Uterus (tissue), 4 donors: ENCODE data around the gene TBC1D9. TPM values are rescaled to one million over a fixed set of nuclear protein-coding genes. Genes with fewer than 3 reads are reported as not detected.
A peak's percentile ranks its signal among the peaks of the same experiment; 100 is the strongest.
"Not testable (repeated sequence)": the region's sequence is repeated elsewhere in the genome, so short reads cannot be mapped to it uniquely, and the experiment has no call there.

Experiments used
- DNase-seq, 2 donors: peaks; one replicate each; pipeline ENCODE4 v3.0.0-alpha.2; 2019 to 2020
- H3K27ac ChIP-seq, 2 donors: fragments of 200-600 bp; sonication (generic); 1 replicate in 1 of 2; 2 replicates in 1 of 2; pipeline ENCODE4 v1.5.1; 2016 to 2018
- H3K27me3 ChIP-seq, 2 donors: fragments of 200-600 bp; sonication (generic); one replicate each; pipeline ENCODE4 v1.5.1; 2018 to 2019; ENCODE audit warnings: control low read depth in 1 of 2
- H3K36me3 ChIP-seq, 2 donors: fragments of 200-600 bp; sonication (generic); one replicate each; pipeline ENCODE4 v1.5.1; 2019; ENCODE audit warnings: control low read depth in 1 of 2
- H3K4me1 ChIP-seq, 2 donors: fragments of 200-600 bp; sonication (generic); one replicate each; pipeline ENCODE4 v1.5.1; 2018 to 2019; ENCODE audit warnings: control low read depth in 1 of 2
- H3K4me3 ChIP-seq, 2 donors: fragments of 200-600 bp; sonication (generic); 1 replicate in 1 of 2; 2 replicates in 1 of 2; pipeline ENCODE4 v1.5.1; 2018 to 2019; ENCODE audit warnings: mild to moderate bottlenecking in 1 of 2
- H3K9me3 ChIP-seq, 2 donors: fragments of 200-600 bp; sonication (generic); one replicate each; pipeline ENCODE4 v1.5.1; 2019; ENCODE audit warnings: control low read depth in 1 of 2
- POLR2A ChIP-seq, 2 donors: fragments of 450-650 bp; IDR thresholded peaks; one replicate each; pipeline ENCODE4 v1.6.1; 2016; ENCODE audit warnings: antibody characterized with exemption in 2 of 2, mild to moderate bottlenecking in 1 of 2, moderate library complexity in 1 of 2
- intact Hi-C: fragments of 100-400 bp; cut with DNase I; formaldehyde crosslinking; loops from one replicate; pipeline ENCODE4 v1.15.1; 2023; ENCODE audit warnings: low total_unique reads
- total RNA-seq, 4 donors: library from RNA; depleted of rRNA in 3 of 4; stranded (reverse); fragments of >200 nt in 3 of 4; gene quantifications; one replicate each; pipeline versions ENCODE4 v1.1.0 to v1.2.4, GENCODE V29; 2014 to 2023
- TF ChIP-seq, protein P1 (sequence below), 4 experiments: fragments of 200-600 bp in 2 of 4; fragments of 450-650 bp in 2 of 4; sonication (generic) in 2 of 4; IDR thresholded peaks; one replicate each; pipeline ENCODE4 v1.5.1; 2016 to 2019; ENCODE audit warnings: antibody characterized with exemption in 4 of 4, mild to moderate bottlenecking in 2 of 4, moderate library complexity in 1 of 4
- donor health status: DM: yes; HTN: yes; CAD: no.

TBC1D9 gene
- total RNA-seq, 4 donors from 2014 or later, result 3.8 to 48.8 (median 13.3) TPM

DNA sequence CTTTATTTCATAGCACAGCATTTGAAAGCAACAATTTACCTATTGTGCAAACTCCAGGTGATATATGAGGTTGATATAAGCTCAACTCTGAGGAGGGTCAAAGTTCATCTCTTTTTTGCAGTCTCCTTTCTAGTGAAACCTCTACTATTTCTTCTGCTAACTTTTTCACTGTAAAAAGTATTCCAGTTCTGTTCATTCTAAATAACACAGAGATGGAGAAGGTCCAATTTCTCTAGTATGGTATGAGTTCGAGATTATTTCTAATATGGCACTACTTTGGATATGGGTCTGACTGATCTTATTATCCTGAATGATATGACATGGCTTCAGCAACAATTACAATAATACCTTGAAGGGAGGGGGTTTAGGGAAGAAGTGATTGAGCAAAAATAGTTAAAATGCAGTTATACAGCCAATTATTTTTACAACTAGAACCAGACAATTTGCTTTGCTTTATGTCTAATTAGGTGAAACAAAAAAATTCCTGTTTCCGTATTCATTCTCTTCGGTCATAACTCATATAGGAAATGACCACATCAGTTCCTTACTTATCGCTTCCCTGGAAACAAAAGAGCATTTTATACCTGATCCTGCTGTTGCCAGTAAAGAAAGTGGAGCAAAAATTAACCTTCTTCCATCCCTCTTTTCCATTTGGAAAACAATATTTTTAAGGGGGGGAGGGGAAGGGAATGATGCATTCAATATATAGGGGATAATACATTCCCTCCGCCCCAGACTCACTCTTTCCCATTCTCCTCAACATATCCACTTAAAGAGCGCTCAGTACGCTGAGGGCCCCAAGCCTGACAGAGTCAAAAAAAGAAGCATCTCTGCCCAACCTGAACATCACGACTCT is 1.0 kb downstream of the TBC1D9 start:
- peak overlapping the region; percentile 83 to 87 for H3K4me3 ChIP-seq
- TF ChIP-seq, protein P1, sequence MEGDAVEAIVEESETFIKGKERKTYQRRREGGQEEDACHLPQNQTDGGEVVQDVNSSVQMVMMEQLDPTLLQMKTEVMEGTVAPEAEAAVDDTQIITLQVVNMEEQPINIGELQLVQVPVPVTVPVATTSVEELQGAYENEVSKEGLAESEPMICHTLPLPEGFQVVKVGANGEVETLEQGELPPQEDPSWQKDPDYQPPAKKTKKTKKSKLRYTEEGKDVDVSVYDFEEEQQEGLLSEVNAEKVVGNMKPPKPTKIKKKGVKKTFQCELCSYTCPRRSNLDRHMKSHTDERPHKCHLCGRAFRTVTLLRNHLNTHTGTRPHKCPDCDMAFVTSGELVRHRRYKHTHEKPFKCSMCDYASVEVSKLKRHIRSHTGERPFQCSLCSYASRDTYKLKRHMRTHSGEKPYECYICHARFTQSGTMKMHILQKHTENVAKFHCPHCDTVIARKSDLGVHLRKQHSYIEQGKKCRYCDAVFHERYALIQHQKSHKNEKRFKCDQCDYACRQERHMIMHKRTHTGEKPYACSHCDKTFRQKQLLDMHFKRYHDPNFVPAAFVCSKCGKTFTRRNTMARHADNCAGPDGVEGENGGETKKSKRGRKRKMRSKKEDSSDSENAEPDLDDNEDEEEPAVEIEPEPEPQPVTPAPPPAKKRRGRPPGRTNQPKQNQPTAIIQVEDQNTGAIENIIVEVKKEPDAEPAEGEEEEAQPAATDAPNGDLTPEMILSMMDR (IDR thresholded peaks at IDR 0.05), result no peak
- no peak for TF ChIP-seq POLR2A (IDR thresholded peaks at IDR 0.05)
- H3K9me3 ChIP-seq, result peaks cover 0 to 3% of the 10 kb centered on the region in 2 donors
- no peaks in the 10 kb centered on the region for H3K36me3 ChIP-seq
- no peaks in the 10 kb centered on the region for H3K4me1 ChIP-seq
- DNase-seq, result no peak
- peak overlapping the region; percentile 91 to 96 for H3K27ac ChIP-seq
- H3K27me3 ChIP-seq, result no peaks in the 10 kb centered on the region
- intact Hi-C loops, result no loop called here

DNA sequence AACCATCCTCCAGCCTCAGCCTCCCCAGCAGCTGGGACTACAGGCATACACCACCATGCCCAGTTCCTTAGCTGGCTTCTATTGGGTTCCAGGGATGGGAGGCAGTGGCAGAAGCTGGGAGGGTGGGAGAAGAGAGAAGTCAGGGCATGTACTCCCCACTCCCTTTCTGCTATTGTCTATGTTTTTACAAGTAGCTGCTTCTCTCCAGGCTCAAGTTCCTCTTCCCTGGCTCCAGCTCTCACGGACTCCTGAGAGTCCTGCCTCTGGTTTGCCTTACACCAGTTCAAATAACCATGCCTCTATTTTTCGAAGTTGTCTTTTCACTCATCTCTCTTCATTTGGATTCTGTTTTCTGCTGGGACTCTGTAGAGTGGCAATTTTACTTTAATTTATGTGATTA is 2.9 kb downstream of the TBC1D9 start:
- no peak overlapping the region for H3K27ac ChIP-seq
- no peaks in the 10 kb centered on the region for H3K36me3 ChIP-seq
- no peaks in the 10 kb centered on the region for H3K27me3 ChIP-seq
- no peak overlapping the region for H3K4me3 ChIP-seq
- TF ChIP-seq, protein P1 (IDR thresholded peaks at IDR 0.05), result no peak
- TF ChIP-seq POLR2A (IDR thresholded peaks at IDR 0.05), result no peak
- no peak for DNase-seq
- intact Hi-C loops, result no loop called here
- no peaks in the 10 kb centered on the region for H3K4me1 ChIP-seq
- H3K9me3 ChIP-seq, result peaks cover 0 to 3% of the 10 kb centered on the region in 2 donors

GRCh38 chr4:140752291-140753068 is 3.7 kb downstream of the TBC1D9 start:
- TF ChIP-seq, protein P1 (IDR thresholded peaks at IDR 0.05), result no peak
- no peak for TF ChIP-seq POLR2A (IDR thresholded peaks at IDR 0.05)
- H3K9me3 ChIP-seq, result peaks cover 0 to 3% of the 10 kb centered on the region in 2 donors
- H3K4me1 ChIP-seq, result no peaks in the 10 kb centered on the region
- H3K27me3 ChIP-seq, result no peaks in the 10 kb centered on the region
- no peak overlapping the region for H3K4me3 ChIP-seq
- DNase-seq, result no peak
- H3K36me3 ChIP-seq, result no peaks in the 10 kb centered on the region
- H3K27ac ChIP-seq, result no peak overlapping the region
- intact Hi-C loops, result no loop called here

GRCh38 chr4:140750470-140750869 is 5.7 kb downstream of the TBC1D9 start:
- DNase-seq, result no peak
- Histone ChIP-seq H3K9me3 (peaks cover 0 to 3% of the 10 kb centered on the region in 2 donors), H3K36me3 (no peaks in the 10 kb centered on the region), H3K27me3 (no peaks in the 10 kb centered on the region), H3K4me3 (no peak overlapping the region), H3K4me1 (no peaks in the 10 kb centered on the region), H3K27ac (no peak overlapping the region)
- intact Hi-C loops, result no loop called here
- no peak for TF ChIP-seq POLR2A (IDR thresholded peaks at IDR 0.05)
- TF ChIP-seq, protein P1 (IDR thresholded peaks at IDR 0.05), result no peak

DNA sequence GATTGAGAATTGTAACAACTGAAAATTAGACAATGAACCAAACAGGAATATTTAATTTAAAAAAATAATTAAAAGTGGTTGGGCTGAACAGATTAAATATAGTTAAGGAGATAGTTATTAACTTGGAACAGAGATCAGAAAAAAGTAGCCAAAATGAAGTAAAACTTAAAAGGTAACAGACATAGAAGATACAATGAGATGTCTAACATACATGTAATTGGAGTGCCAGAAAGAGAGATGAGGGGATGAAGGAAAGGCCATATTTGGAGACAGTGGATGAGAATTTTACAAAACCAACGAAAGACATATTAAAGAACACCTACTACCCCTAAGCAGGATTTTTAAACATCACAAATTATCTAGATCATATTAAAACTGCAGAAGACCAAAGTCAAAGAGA is 8.0 kb downstream of the TBC1D9 start:
- Histone ChIP-seq H3K4me1 (peaks cover 0 to 4% of the 10 kb centered on the region in 2 donors), H3K27me3 (no peaks in the 10 kb centered on the region), H3K36me3 (no peaks in the 10 kb centered on the region), H3K4me3 (no peak overlapping the region), H3K27ac (no peak overlapping the region), H3K9me3 (peaks cover 0 to 3% of the 10 kb centered on the region in 2 donors)
- intact Hi-C loops, result no loop called here
- TF ChIP-seq, protein P1 (IDR thresholded peaks at IDR 0.05), result no peak
- no peak for TF ChIP-seq POLR2A (IDR thresholded peaks at IDR 0.05)
- DNase-seq, result no peak

DNA sequence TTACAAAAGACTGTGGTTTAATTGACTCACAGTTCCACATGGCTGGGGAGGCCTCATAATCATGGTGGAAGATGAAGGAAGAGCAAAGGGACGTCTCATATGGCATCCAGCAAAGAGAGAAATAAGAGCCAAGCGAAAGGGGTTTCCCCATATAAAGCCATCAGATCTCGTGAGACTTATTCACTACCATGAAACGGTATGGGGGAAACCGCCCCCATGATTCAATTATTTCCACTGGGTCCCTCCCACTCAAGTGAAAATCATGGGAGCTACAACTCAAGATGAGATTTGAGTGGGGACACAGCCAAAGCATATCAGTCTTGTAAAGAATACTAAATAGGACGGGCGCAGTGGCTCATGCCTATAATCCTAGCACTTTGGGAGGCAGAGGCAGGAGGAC is 9.6 kb downstream of the TBC1D9 start:
- DNase-seq, H3K27ac ChIP-seq, H3K27me3 ChIP-seq, H3K4me1 ChIP-seq, H3K4me3 ChIP-seq, H3K9me3 ChIP-seq, intact Hi-C loops, H3K36me3 ChIP-seq: not testable (repeated sequence)
